GM21381 (cell line): ENCODE data around the gene NDFIP1.

Experiments
- ATAC-seq: cut with Tn5 transposase; IDR thresholded peaks from one replicate; pipeline ENCODE4 v1.9.1; 2021; ENCODE audit warnings: mild to moderate bottlenecking, moderate library complexity; ENCODE audit not compliant: unreplicated experiment

NDFIP1 gene

DNA sequence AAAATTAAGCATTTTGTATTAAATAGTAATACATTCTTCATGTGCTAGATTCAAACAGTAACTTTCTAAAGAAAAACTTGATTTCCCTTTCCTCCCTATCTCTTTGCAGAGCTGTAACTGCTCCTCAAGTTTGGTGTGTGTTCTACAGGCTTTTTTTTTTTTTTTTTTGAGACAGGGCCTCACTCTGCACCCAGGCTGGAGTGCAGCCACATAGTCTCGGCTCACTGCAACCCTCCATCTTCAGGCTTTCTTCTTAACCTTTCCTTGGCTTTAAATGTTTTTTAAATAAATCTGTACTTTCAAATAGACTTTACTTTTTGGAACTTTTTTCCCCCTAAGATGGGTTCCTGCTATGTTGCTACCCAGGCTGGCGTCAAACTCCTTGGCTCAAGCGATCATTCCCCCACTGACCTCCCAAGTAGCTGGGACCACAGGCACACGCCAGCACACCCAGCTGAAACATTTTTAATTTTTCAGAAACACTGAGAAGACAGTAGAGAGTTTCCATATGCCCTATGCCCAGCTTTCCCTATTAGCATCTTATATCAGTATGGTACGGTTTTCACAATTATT is 9.1 kb downstream of the NDFIP1 start:
- no peak for ATAC-seq

DNA sequence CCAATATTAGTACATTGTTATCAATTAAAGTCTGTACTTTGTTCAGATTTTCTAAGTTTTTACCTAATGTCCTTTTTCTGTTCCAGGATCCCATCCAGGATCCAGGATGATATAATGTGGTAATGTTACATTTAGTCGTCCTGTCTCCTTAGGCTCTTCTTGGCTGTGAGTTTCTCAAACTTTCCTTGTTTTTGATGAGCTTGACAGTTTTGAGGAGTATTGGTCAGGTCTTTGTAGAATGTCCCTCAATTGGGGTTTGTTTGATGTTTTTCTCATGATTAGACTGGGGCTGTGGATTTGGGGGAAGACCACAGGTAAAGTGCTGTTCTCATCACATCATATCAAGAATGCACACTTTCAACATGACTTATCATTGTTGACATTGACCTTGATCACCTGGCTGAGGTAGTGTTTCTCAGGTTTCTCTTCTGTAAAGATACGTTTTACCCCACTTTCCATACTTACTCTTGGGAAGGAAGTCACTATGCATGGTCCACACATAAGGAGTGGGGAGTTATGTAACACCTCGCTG is 9.6 kb downstream of the NDFIP1 start:
- no peak for ATAC-seq

DNA sequence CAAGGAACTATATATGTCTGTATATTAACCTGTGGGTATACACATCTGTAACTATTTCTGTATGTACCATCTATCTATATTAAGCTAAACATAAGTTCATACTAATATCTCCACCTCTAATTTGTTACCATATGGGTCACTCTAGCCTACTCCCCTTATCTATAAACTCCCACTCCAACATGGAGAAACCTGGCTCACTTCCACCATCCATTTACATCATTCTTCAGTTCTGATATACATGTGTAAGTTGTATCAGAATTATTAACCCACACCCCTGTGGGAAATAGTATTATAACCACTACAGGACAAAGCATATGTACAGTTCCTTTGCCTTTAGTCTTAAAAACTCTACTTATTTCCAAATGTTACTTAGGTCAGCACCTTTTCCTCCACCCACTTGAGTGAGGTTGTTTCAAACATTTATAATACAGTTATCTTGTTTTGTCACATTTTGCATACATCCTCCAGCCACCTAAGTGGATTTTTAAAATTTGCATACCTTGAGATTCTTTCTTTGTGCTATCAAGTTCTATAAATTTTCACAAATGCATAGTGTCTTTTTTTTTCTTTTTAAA is 10.6 kb downstream of the NDFIP1 start:
- no peak for ATAC-seq

DNA sequence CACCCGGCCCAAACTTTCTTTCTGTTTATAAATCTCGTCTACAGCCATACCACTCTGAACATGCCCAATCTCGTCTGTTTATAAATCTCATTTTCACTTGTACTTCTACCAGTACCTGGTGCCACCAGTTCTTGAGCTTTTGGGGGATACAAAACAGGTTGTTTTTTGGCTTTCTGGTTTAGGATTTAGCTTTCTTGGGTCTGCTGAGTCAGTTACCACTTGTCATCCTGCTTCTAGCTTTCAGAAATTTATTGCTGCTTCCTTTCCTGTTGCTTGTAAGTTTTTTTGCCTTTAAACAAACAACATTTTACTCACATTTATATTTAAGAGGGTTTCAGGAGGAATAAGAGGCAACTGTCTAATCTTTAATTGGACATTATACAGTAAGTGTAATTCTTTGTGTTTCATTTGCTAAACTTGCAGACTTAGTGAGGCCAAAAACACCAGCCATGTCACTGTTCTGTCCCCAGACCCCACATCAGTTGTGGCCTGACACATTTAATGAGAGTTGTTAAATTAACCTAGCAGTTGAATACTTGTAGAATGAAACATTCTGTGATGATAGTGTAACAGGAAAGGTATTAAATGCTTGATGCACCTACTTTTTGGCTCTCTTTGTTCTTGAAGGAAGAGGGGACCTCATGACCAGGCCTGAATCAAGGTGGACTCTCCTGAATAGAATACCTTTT is 11.8 kb downstream of the NDFIP1 start:
- ATAC-seq = no peak

DNA sequence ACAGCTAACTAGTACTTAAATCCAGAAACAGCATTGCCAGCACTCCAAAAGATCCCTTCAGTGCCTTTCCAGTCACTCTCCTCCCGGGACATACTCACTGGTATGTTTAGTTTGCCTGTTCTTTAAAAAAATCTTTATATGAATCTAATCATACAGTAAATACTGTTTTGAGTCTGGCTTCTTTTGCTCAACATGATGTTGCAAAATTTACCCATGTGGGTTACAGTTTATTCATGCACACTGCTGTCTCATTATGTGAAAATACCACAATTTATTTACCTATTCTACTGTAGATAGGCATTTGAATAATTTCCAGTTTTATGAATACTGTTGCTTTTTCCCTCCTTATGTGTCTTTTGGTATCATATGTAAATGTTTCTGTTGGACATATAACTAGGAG is 13.5 kb downstream of the NDFIP1 start:
- ATAC-seq = no peak

DNA sequence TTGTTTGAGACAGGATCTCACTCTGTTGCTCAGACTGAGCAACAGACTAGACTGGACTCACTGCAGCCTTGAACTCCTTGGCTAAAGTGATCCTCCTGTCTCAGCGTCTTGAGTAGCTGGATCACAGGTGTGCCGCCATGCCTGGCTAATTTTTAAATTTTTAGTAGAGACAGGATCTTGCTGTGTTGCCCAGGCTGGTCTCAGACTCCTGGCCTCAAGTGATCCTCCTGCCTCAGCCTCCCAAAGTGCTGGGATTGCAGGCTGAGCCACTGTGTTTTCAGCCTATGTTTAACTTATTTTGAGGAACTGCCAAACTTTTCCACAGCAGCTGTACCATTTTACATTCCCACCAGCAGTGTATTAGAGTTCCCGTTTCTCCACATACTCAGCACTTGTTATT is 16.8 kb downstream of the NDFIP1 start:
- ATAC-seq = no peak

DNA sequence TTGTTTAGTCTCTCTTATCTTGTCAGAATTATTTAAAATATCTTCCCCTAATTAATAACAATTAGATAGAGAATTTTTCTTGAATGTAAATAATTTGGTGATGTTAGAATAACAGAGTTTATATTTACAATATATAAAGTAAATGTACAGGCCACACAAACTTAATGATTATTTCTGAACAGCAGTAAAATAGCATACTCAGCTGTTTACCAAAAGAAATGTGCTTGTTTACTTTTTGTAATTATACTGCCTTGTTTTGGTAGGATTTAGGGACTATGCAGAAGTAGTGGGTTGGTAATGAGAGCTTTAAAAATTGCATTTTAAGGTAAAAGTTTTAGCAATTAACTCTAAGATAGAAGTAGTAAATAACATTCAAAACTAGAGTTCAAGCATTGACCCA is 17.4 kb downstream of the NDFIP1 start:
- no peak for ATAC-seq

DNA sequence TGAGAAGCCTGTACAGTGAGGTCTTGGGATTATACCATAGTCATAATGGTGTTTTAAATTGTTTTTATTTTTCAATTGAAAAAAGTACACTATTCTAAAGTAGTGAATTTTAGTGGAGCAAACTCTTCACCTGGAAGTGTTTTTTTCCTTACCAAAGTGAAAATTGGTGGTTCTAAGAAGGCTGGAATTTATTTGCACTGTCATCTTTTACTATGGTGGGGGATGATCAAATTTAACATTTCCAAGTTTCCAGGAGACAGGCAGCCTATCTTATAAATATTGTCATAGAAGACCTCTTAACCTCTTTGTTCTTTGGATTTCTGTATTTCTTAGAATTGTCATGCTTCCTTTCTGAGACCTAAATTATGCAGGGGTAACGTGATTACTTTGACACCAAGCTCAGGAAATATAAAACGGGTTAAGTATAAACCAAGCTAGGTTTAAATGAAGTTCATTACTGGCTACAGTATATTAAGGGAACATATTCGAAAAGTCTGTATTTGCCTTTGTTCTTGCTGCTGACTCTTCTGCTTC is 20.2 kb downstream of the NDFIP1 start:
- no peak for ATAC-seq

DNA sequence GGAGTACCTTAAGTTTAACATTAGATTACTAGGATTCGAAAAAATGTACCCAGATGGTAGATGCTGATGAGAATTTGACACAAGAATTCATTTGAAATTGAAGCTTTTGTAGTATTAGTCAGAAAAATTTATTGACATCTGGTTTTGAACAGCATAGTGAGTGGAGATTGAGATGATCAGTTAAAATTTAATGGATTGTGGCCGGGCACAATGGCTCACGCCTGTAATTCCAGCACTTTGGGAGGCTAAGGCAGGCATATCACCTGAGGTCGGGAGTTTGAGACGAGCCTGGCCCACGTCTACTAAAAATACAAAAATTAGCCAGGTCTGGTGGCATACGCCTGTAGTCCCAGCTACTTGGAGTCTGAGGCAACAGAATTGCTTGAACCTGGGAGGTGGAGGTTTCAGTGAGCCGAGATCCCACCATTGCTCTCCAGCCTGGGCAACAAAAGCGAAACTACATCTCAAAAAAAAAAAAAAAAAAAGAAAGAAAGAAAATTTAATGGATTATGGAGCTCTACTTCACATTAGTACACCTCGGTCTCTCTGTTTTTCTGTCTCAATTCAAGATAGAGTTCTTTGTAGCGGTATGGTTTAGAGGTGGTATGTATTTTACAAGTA is 21.0 kb downstream of the NDFIP1 start:
- ATAC-seq = no peak

DNA sequence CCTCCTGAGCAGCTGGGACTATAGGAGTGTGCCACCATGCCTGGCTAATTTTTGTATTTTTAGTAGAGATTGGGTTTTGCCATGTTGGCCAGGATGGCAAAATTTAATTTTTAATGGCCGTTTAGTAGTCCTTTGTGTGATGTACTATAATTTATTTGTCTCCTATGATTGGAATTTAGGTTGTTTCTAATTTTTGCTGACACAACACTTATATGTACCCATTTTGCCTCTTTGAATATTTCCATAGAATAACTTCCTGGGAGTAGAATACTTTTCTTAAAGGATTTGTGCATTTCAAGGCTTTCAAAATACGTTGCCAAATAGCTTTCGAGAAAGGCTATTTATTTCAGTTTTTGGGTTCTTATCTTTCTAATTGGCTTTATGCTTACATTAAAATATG is 22.8 kb downstream of the NDFIP1 start:
- ATAC-seq = no peak

DNA sequence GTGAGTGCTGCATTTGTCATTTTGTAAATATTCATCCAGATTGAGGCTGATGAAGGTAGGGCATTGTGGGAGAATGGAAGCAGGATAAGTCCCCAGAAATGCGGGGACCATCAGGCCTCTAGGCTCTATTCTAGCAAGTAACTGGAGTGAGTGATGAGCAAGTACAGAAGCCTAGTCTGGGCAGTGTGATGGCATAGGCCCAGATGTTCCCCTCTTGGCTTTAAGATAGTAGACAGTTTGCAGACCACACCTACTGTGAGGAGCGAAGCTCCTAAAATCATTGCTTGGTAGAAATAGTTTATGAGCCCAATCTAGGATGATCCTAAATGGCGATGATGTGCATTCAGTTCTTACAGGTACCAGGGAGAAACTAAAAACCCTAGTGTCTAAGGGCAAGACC is 24.3 kb downstream of the NDFIP1 start:
- ATAC-seq = no peak

DNA sequence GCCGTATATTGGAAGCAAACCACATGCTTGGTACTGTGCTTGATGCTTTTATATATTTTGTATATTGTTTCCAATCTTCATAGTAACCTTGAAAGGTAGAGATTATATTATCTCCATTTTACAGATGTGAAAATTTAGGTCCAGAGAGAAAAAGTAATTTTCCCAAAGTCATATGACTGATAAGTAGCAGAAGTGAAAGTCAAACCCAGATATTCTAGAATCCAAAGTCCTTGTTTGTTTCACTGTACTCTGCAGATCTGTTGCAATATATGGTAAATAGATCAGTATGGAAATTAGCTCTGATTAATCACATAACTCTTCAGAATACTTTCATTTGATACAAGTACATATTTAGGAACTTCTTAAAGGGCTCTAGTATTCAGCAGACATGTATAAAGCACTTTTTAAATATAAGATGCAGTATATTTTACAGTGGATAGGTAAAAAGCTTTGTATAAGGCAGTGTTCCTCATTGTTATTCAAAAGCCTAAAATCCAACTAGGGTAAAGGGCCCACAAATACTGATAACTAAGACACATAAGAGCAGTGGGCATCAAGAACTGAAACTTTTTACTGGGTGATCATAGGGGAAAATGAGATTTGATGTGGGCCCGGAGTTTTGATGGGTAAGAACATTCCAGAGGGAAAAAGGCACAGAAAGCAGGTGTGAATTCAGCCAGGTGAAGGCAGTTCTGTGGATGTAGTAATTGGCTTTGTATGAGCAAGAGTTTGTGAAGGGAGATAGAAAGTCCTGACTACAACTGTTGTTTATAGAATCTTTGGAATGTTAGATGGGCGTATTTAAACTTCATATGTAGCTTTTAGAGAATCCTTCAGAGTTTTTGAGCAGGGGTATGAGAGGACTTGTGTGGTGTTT is 25.0 kb downstream of the NDFIP1 start:
- ATAC-seq = no peak

DNA sequence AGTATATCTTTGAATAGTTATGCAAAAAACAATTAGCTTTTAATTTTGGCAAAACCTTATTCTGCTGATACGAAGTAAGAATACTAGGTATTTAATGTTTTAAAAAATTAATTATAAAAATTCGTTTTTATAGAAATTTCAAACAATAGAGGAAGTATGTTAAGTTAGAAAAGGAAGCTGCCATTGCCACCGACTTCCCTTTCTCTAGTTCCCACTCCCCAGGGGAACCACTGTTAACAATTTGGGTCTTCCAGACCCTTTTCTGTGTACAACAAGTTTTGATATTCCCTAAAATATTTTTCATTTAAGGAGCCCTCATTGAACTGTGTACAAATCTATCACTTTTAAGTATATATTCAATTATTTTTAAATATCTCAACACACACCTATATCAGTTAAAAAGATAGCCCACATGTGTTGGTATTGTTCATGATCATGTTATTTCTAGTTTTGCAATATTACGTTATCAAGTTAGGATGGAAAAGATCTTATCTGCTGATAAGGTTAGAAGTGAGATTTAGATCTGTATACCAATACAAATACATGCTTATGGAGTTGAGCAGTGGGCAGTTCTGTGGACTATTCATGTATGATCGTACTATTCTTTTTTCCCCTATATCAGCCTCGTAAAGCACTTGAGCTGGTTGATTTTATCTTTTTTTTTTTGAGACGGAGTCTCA is 25.9 kb downstream of the NDFIP1 start:
- ATAC-seq = no peak

DNA sequence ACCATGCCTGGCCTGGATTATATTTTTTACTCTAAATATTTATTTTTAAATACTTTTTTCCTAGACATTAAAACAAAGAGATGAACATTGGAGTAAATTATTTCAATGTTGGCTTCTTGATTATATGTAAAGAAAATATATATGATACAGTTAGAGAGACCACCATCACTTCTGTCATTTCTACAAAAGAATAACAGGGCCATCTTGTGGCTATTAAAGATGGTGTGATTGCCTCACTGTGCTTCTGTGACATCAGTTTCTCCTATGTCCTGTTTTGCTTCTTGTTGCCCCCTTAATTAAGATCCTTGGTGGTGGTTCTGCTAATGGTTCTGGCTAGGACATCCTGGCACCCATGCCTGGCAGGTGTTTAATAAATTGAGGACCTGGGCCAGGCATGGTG is 32.9 kb downstream of the NDFIP1 start:
- ATAC-seq = no peak

DNA sequence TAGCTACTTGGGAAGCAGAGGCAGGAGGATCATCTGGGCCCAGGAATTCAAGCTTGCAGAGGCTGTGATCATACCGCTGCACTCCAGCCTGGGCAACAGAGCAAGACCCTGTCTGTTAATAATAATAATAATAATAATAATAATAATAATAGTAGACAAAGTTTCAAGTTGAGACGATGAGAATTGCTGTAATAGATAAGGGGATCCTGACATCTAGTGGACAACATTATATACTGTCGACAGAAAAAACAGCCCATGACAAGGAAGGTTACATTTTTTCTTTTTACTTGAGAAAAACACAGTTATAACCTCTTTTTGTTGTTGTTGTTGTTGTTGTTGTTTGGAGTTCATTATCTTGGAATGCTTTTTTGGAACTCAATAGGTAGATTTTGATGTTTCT is 35.3 kb downstream of the NDFIP1 start:
- no peak for ATAC-seq

DNA sequence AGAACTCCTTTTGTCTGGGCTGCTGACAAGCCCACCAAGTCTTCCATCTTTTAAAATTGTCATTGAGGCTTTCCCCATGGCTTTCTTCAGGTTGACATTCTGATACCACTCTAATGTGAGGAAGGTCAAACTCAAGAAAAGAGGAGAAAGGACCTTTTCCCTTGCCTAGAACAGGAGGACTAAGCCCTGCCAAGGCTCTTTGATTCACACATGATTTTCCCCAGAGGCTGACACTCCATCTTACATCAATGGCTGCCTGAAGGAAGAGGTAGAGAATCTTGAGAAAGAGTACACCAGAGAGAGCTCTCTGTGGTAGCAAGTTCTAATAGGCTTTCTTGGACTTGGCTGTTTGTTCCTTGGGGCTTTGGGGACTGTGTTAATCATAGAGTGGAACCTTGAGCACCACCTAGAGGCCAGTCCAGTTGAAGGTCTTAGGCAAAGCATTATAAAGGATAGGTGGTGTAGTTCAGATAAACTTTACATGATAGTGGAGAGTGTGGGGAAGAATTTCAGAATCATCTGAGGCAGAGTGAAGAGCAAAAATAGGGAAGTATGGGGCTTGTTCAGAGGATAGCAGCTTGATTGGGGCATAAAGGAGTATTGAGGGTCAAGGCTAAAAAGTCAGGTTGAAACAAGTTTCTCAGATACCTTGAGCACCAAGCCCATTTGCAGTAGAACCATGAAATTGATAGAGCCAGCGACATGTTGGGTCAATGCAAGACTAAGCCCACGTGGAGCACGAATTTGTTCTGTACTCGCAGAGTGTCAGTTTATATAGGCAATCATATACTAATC is 36.7 kb downstream of the NDFIP1 start:
- peak; percentile 65 for ATAC-seq

DNA sequence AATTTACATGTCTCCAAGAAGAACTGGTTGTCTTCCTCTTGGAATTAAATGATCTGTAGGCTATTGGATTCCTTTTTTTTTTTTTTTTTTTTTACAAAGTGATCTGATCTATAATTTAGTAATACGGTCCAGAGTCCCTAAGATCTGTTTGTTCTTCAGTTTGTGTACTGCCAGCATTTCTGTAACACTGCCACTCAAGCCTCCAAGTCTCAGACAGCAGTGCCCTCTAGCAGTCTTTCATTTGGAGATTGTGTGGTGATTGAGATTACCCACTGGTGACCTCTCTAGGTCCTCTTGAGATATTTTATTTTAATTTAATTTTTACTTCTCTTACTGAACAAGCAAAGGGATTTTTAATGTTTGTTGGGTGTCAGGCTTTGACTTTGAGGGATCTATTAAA is 40.8 kb downstream of the NDFIP1 start:
- ATAC-seq = no peak

DNA sequence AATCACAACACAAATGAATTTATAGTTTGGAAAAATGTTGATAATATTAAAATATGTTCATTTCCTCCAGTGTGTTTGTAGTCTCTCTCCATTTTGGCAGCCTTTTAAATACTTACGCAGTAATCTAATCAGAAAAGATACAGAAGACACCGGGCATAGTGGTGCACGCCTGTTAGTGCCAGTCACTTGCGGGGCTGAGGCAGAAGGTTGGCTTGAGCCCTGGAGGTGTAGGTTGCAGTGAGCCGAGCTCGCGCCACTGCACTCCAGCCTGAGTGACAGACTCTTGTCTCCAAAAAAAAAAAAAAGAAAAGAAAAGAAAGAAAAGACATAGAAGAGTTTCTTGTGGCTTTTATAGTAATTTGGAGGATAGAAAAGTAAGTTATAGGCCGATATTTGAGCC is 41.9 kb downstream of the NDFIP1 start:
- ATAC-seq = no peak
